Measurements from ENCODE around the gene TMEM8B.

Gene TMEM8B

DNA sequence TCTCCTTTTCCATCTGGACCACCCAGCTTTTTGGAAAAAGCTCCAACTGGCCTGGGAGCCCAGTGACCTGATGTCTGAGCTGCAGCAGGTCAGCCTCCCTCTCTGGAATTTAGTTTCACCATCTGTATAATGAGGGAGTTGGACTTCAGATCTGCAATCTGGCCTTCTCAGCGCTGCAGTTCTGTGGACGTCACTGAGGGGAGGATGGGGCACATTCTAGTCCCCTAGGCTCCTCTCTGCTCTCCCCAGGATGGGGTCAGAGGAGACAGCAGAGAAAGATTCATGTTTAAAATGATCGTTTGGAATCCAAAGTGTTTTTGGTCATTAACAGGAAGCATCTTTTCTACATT lies 30.9 kb downstream of the TMEM8B start:
- Histone ChIP-seq H3K9ac (ENCODE audit: low read depth, low read length, poor library complexity, severe bottlenecking) (no peak overlapping the region), H3K4me2 (ENCODE audit: low read depth, low read length, poor library complexity, severe bottlenecking) (no peak overlapping the region), H3K79me2 (ENCODE audit: insufficient read depth, low read length) (no peaks in the 10 kb centered on the region), H3K9me2 (replicated peaks; ENCODE audit: low read depth, low read length) (no peaks in the 10 kb centered on the region), H3K9me3 (ENCODE audit: insufficient read depth, low read depth, low read length) (no peaks in the 10 kb centered on the region), H2AFZ (ENCODE audit: low read length) (no peak overlapping the region), H4K20me1 (ENCODE audit: insufficient read depth, low read length, poor library complexity, severe bottlenecking) (no peaks in the 10 kb centered on the region), H3K4me3 (ENCODE audit: low read length, poor library complexity, severe bottlenecking) (no peak overlapping the region), H3K27me3 (ENCODE audit: insufficient read depth, low read length, poor library complexity, severe bottlenecking) (no peaks in the 10 kb centered on the region), H3K36me3 (ENCODE audit: insufficient read depth, low read length) (no peaks in the 10 kb centered on the region), H3K4me1 (ENCODE audit: insufficient read depth, low read length, poor library complexity, severe bottlenecking) (no peaks in the 10 kb centered on the region), H3F3A (ENCODE audit: low read depth) (no peaks in the 10 kb centered on the region)
- TF ChIP-seq EZH2phosphoT487 (IDR thresholded peaks at IDR 0.05; ENCODE audit: borderline replicate concordance), result no peak
- TF ChIP-seq, protein P1, sequence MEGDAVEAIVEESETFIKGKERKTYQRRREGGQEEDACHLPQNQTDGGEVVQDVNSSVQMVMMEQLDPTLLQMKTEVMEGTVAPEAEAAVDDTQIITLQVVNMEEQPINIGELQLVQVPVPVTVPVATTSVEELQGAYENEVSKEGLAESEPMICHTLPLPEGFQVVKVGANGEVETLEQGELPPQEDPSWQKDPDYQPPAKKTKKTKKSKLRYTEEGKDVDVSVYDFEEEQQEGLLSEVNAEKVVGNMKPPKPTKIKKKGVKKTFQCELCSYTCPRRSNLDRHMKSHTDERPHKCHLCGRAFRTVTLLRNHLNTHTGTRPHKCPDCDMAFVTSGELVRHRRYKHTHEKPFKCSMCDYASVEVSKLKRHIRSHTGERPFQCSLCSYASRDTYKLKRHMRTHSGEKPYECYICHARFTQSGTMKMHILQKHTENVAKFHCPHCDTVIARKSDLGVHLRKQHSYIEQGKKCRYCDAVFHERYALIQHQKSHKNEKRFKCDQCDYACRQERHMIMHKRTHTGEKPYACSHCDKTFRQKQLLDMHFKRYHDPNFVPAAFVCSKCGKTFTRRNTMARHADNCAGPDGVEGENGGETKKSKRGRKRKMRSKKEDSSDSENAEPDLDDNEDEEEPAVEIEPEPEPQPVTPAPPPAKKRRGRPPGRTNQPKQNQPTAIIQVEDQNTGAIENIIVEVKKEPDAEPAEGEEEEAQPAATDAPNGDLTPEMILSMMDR (conservative IDR thresholded peaks at IDR 0.05; ENCODE audit: low read length), result no peak

DNA sequence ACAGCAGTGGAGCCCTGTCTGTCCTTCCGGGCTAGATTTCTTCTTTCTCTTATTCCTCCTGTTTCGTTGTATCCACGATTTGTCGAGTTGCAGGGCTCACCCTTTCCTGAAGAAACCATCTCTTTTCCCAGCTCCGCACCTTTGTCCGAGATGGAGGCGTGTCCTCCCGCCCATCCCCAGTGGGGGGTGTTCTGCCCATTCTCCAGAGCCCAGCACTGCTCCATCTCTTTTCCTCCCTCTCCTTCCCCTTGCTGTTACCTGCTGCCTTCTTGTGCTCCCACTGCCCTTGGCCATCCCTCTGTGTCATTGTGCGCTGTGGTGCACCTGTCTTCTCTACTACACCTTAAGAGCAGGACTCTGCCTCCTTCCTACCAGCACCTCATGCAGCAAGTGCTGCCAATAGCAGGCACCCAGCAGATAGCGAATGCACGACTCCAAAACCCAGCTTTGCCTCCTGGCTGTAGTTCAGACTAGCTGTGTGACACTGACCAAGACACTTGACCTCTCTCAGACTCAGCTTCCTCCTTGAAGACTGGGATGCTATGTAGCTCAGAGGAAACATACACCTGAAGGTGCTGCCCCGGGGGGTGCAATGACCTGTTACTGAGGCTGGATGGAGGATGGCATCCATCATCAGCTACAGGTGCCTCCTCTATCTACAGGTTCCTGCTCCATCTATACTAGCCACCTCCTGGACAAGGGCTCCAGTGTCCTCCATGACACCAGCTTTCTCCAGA lies 32.3 kb downstream of the TMEM8B start:
- H3K27me3 ChIP-seq (ENCODE audit: insufficient read depth, low read length, poor library complexity, severe bottlenecking), result no peaks in the 10 kb centered on the region
- H4K20me1 ChIP-seq (ENCODE audit: insufficient read depth, low read length, poor library complexity, severe bottlenecking), result no peaks in the 10 kb centered on the region
- H3K4me3 ChIP-seq (ENCODE audit: low read length, poor library complexity, severe bottlenecking), result no peak overlapping the region
- H3K36me3 ChIP-seq (ENCODE audit: insufficient read depth, low read length), result no peaks in the 10 kb centered on the region
- H3K4me1 ChIP-seq (ENCODE audit: insufficient read depth, low read length, poor library complexity, severe bottlenecking), result no peaks in the 10 kb centered on the region
- no peak overlapping the region for H2AFZ ChIP-seq (ENCODE audit: low read length)
- H3K79me2 ChIP-seq (ENCODE audit: insufficient read depth, low read length), result no peaks in the 10 kb centered on the region
- H3F3A ChIP-seq (ENCODE audit: low read depth), result no peaks in the 10 kb centered on the region
- TF ChIP-seq EZH2phosphoT487 (IDR thresholded peaks at IDR 0.05; ENCODE audit: borderline replicate concordance), result no peak
- TF ChIP-seq, protein P1 (conservative IDR thresholded peaks at IDR 0.05; ENCODE audit: low read length), result no peak
- no peaks in the 10 kb centered on the region for H3K9me3 ChIP-seq (ENCODE audit: insufficient read depth, low read depth, low read length)
- H3K4me2 ChIP-seq (ENCODE audit: low read depth, low read length, poor library complexity, severe bottlenecking), result no peak overlapping the region
- H3K9ac ChIP-seq (ENCODE audit: low read depth, low read length, poor library complexity, severe bottlenecking), result no peak overlapping the region
- no peaks in the 10 kb centered on the region for H3K9me2 ChIP-seq (replicated peaks; ENCODE audit: low read depth, low read length)

DNA sequence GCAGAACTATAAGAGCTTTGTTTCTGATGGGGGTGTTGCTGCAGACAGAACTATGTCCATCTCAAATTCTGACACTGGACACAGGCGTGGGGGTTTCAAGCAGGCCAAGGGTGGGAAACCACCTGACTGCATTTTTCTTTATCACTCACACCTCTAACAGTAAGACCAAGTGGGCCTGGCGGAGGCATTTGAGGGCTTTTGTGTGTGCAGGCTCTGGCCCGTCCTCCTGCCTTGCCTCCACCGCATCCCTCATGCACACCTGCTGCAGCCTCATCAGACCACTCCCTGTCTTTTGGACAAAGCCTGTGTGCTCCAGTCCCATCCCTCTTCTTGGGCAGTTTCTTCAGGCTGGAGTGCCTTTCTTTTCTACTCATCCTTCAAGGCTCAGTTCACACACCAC lies 33.3 kb downstream of the TMEM8B start:
- no peaks in the 10 kb centered on the region for H3K9me3 ChIP-seq (ENCODE audit: insufficient read depth, low read depth, low read length)
- TF ChIP-seq, protein P1 (conservative IDR thresholded peaks at IDR 0.05; ENCODE audit: low read length), result no peak
- no peak for TF ChIP-seq EZH2phosphoT487 (IDR thresholded peaks at IDR 0.05; ENCODE audit: borderline replicate concordance)
- H2AFZ ChIP-seq (ENCODE audit: low read length), result no peak overlapping the region

More for the DNA sequence above, 33.3 kb downstream of the TMEM8B start:
- Histone ChIP-seq H3K4me3 (ENCODE audit: low read length, poor library complexity, severe bottlenecking) (no peak overlapping the region), H3K4me2 (ENCODE audit: low read depth, low read length, poor library complexity, severe bottlenecking) (no peak overlapping the region), H3K36me3 (ENCODE audit: insufficient read depth, low read length) (no peaks in the 10 kb centered on the region), H3K27me3 (ENCODE audit: insufficient read depth, low read length, poor library complexity, severe bottlenecking) (no peaks in the 10 kb centered on the region), H3K4me1 (ENCODE audit: insufficient read depth, low read length, poor library complexity, severe bottlenecking) (no peaks in the 10 kb centered on the region), H4K20me1 (ENCODE audit: insufficient read depth, low read length, poor library complexity, severe bottlenecking) (no peaks in the 10 kb centered on the region), H3K9me2 (replicated peaks; ENCODE audit: low read depth, low read length) (no peaks in the 10 kb centered on the region), H3F3A (ENCODE audit: low read depth) (no peaks in the 10 kb centered on the region), H3K9ac (ENCODE audit: low read depth, low read length, poor library complexity, severe bottlenecking) (no peak overlapping the region), H3K79me2 (ENCODE audit: insufficient read depth, low read length) (no peaks in the 10 kb centered on the region)

Data from Loucy (cell line).